Ureter (tissue), 1 donor: ENCODE results near the gene AGO1. TPM values are rescaled to one million over a fixed set of nuclear protein-coding genes. Genes with fewer than 3 reads are reported as not detected.
A peak's percentile ranks its signal among the peaks of the same experiment; 100 is the strongest.
"Not testable (repeated sequence)": the region's sequence is repeated elsewhere in the genome, so short reads cannot be mapped to it uniquely, and the experiment has no call there.

Source experiments
- DNase-seq: peaks from one replicate; pipeline ENCODE4 v3.0.0-alpha.2; 2020; ENCODE audit warnings: low spot score
- total RNA-seq: library from RNA; stranded (reverse); gene quantifications from one replicate; pipeline ENCODE4 v1.2.4, GENCODE V29; 2023
- donor health status: DM: yes; HTN: yes; CAD: no.

The AGO1 gene
- total RNA-seq, 1 donor from 2014 or later: 28.2 TPM

GRCh38 chr1:35915693-35916092 is 32.7 kb downstream of the AGO1 start:
- DNase-seq: no peak

GRCh38 chr1:35923791-35924221 is 40.8 kb downstream of the AGO1 start:
- DNase-seq: no peak

- DNase-seq: no peak
Observed at GRCh38 chr1:35924838-35925237, 41.8 kb downstream of the AGO1 start.

GRCh38 chr1:35925741-35926140 is 42.7 kb downstream of the AGO1 start:
- no peak for DNase-seq

GRCh38 chr1:35927472-35927871 is 44.5 kb downstream of the AGO1 start:
- no peak for DNase-seq

- DNase-seq: peak; percentile 45
Observed at GRCh38 chr1:35929730-35930592, 47.0 kb downstream of the AGO1 start.

GRCh38 chr1:35930593-35931445 is 47.8 kb downstream of the AGO1 start, which contains the start of gene AGO3:
AGO3 (plus strand) TSS chr1:35931105; CDS start chr1:35931427, 322 bp downstream.
- DNase-seq: peak; percentile 80

- no peak for DNase-seq
Observed at GRCh38 chr1:35931446-35932157, 48.6 kb downstream of the AGO1 start.

GRCh38 chr1:35932158-35932636 is 49.2 kb downstream of the AGO1 start:
- DNase-seq: no peak

- no peak for DNase-seq
Observed at GRCh38 chr1:35932941-35933340, 49.9 kb downstream of the AGO1 start.

- no peak for DNase-seq
Observed at GRCh38 chr1:35935442-35936388, 52.7 kb downstream of the AGO1 start.

GRCh38 chr1:35936838-35937237 is 53.8 kb downstream of the AGO1 start:
- DNase-seq: no peak

GRCh38 chr1:35939484-35939883 is 56.5 kb downstream of the AGO1 start:
- DNase-seq: no peak

GRCh38 chr1:35945327-35945726 is 62.3 kb downstream of the AGO1 start:
- DNase-seq: no peak

GRCh38 chr1:35947547-35947946 is 64.5 kb downstream of the AGO1 start:
- no peak for DNase-seq

GRCh38 chr1:35958558-35958957 is 75.5 kb downstream of the AGO1 start:
- no peak for DNase-seq

- no peak for DNase-seq
Observed at GRCh38 chr1:35959304-35959703, 76.3 kb downstream of the AGO1 start.

GRCh38 chr1:35962952-35963351 is 79.9 kb downstream of the AGO1 start:
- no peak for DNase-seq

- not testable (repeated sequence) for DNase-seq
Observed at GRCh38 chr1:35964277-35964676, 81.3 kb downstream of the AGO1 start.

GRCh38 chr1:35968396-35968795 is 85.4 kb downstream of the AGO1 start:
- no peak for DNase-seq

- no peak for DNase-seq
Observed at GRCh38 chr1:35971601-35972000, 88.6 kb downstream of the AGO1 start.
